IPS DF 6.9 (cell line): ENCODE results near the gene PACS2.
"Not testable (repeated sequence)": the region's sequence is repeated elsewhere in the genome, so short reads cannot be mapped to it uniquely, and the experiment has no call there.

ENCODE experiments used
- DNase-seq: peaks from one replicate; pipeline ENCODE4 v3.0.0-alpha.2; 2013; ENCODE audit warnings: low read depth, low spot score
- H3K27ac ChIP-seq: one replicate; pipeline ENCODE4 v1.5.1; 2013; ENCODE audit warnings: low read length, control low read depth
- H3K27me3 ChIP-seq: 2 replicates; pipeline ENCODE4 v1.6.1; 2013; ENCODE audit warnings: mild to moderate bottlenecking, low read length; ENCODE audit not compliant: control insufficient read depth, insufficient read depth
- H3K36me3 ChIP-seq: 2 replicates; pipeline ENCODE4 v1.6.1; 2013; ENCODE audit warnings: low read length; ENCODE audit not compliant: control insufficient read depth, insufficient read depth
- H3K4me1 ChIP-seq: 2 replicates; pipeline ENCODE4 v1.6.1; 2013; ENCODE audit warnings: low read length; ENCODE audit not compliant: control insufficient read depth, insufficient read depth
- H3K4me3 ChIP-seq: 2 replicates; pipeline ENCODE4 v1.5.1; 2013; ENCODE audit warnings: mild to moderate bottlenecking, low read length
- H3K9me3 ChIP-seq: 2 replicates; pipeline ENCODE4 v1.6.1; 2013; ENCODE audit warnings: low read length, inconsistent platforms; ENCODE audit not compliant: control insufficient read depth, insufficient read depth
- WGBS: extraction: QIAGEN DNeasy Blood & Tissue Kit; methylation state at CpG from one replicate; pipeline ENCODE4 v1.1.7; 2013; ENCODE audit warnings: mixed read lengths, missing lambda C conversion rate; ENCODE audit not compliant: insufficient read length, insufficient coverage; 5-methylcytosine and 5-hydroxymethylcytosine counted together

PACS2 gene

GRCh38 chr14:105287249-105288102, 27.1 kb upstream of the PACS2 start:
- Histone ChIP-seq H3K27ac (no peak overlapping the region), H3K4me3 (no peak overlapping the region), H3K9me3 (no peaks in the 10 kb centered on the region), H3K27me3 (no peaks in the 10 kb centered on the region), H3K4me1 (peaks cover 2% of the 10 kb centered on the region; the same call in 1 of the 2 replicates), H3K36me3 (no peaks in the 10 kb centered on the region)
- WGBS = no CpG with 5 or more reads among the region's 24 CpGs
- DNase-seq = no peak

- not testable (repeated sequence) for H3K36me3 ChIP-seq, H3K9me3 ChIP-seq, H3K4me1 ChIP-seq, H3K27ac ChIP-seq, H3K27me3 ChIP-seq, DNase-seq, H3K4me3 ChIP-seq
- WGBS = no CpG with 5 or more reads among the region's 6 CpGs
Measured at GRCh38 chr14:105288936-105289335, 25.6 kb upstream of the PACS2 start.

DNA sequence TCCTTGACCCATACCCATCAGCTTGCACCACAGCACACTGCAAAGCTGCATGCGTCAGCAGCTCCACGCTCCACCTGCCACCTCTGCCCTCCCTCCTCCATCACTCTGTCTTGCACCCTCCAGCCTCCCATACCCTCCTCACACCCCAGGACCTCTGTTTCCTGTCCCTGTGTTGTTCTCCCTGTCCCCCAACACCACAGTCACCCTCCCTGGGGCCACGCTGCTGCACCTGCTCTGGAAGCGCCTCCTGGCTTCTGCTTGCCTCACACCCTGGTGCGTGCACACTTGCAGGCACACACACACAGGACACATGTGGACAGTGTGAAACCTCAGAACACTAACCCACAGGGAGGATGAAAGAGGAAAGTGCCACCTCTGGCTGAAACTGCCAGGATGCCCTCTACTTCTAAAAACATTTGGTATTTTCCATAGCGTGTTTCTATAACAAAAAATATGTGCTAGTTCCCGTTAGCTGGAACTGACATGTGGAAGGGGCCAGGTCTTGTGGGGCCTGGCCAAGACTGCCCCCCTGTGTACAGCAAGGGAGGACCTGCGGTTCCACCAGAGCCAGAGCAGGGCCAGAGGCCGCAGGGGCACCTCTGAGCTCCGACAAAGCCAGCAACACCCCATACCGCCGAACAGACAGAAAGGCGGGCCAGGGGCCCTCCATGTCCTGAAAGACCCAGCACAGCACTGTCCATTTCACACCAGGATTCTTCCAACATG, 23.8 kb upstream of the PACS2 start:
- Histone ChIP-seq H3K4me1 (no peaks in the 10 kb centered on the region), H3K27ac (no peak overlapping the region), H3K4me3 (no peak overlapping the region), H3K36me3 (no peaks in the 10 kb centered on the region), H3K27me3 (no peaks in the 10 kb centered on the region), H3K9me3 (no peaks in the 10 kb centered on the region; the same call in 1 of the 2 replicates)
- DNase-seq = no peak
- no CpG with 5 or more reads among the region's 13 CpGs for WGBS

DNA sequence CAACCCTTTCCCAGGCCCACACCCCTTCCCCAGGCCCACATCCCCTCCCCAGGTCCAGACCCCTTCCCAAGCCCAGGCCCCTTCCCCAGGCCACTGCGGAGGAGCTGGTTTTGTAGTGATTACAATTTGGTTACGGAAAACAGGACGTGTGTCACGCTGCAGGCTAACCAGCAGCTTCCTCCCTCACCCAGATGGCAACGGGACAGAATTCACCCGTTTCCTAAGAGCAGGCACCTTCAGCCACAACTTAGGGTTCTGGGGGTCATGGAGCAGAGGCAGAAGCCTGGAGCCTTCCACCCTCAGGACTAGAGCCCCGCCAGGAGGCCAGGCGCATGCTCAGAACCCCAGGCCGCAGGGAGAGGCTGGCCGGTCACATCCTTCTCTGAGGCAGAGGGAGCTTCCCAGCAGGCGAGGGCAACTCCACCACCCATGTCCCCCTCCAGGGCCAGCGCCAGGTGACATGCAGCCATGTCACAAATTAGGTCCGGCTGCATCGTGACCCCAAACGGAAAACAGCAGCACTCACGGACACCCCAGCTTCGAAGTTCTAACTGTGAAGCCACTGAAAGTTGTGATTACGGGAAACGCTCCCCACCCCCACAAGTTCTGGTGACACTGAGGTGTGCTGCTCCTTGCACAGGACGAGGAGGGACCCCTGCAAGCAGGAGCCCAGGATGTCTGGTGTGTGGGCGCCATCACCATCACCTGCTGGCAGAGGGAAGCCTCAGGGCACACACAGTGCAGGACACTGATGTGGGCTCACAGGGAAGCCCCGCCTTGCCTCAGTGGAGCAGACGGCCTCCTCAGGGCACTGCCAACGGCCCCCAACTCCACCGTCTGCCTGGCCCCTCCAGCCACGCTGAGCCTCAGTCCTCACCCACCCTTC, 21.5 kb upstream of the PACS2 start:
- no peak overlapping the region for H3K4me3 ChIP-seq
- no peak overlapping the region for H3K27ac ChIP-seq
- no peaks in the 10 kb centered on the region for H3K27me3 ChIP-seq
- H3K36me3 ChIP-seq = no peaks in the 10 kb centered on the region
- no peaks in the 10 kb centered on the region; the same call in 1 of the 2 replicates for H3K9me3 ChIP-seq
- DNase-seq = no peak
- no CpG with 5 or more reads among the region's 26 CpGs for WGBS
- H3K4me1 ChIP-seq = no peaks in the 10 kb centered on the region

- H3K4me3 ChIP-seq = no peak overlapping the region
Measured at GRCh38 chr14:105294142-105294597, 20.4 kb upstream of the PACS2 start.

GRCh38 chr14:105297311-105297710, 17.2 kb upstream of the PACS2 start:
- not testable (repeated sequence) for DNase-seq

More at GRCh38 chr14:105294142-105294597, 20.4 kb upstream of the PACS2 start:
- no peak for DNase-seq
- H3K36me3 ChIP-seq = no peaks in the 10 kb centered on the region
- WGBS = no CpG with 5 or more reads among the region's 15 CpGs
- no peaks in the 10 kb centered on the region for H3K27me3 ChIP-seq
- H3K27ac ChIP-seq = no peak overlapping the region
- no peaks in the 10 kb centered on the region for H3K4me1 ChIP-seq
- H3K9me3 ChIP-seq = no peaks in the 10 kb centered on the region; the same call in 1 of the 2 replicates

GRCh38 chr14:105299654-105300541, 14.7 kb upstream of the PACS2 start:
- Histone ChIP-seq H3K36me3 (no peaks in the 10 kb centered on the region), H3K27ac (no peak overlapping the region), H3K27me3 (no peaks in the 10 kb centered on the region; the same call in 1 of the 2 replicates), H3K4me3 (peak overlapping the region; percentile 83), H3K9me3 (no peaks in the 10 kb centered on the region), H3K4me1 (no peaks in the 10 kb centered on the region)
- no CpG with 5 or more reads among the region's 54 CpGs for WGBS
- no peak for DNase-seq

More at GRCh38 chr14:105297311-105297710, 17.2 kb upstream of the PACS2 start:
- H3K27ac ChIP-seq, H3K27me3 ChIP-seq, H3K4me3 ChIP-seq, H3K9me3 ChIP-seq, H3K36me3 ChIP-seq, H3K4me1 ChIP-seq: not testable (repeated sequence)
- no CpG with 5 or more reads among the region's 11 CpGs for WGBS

DNA sequence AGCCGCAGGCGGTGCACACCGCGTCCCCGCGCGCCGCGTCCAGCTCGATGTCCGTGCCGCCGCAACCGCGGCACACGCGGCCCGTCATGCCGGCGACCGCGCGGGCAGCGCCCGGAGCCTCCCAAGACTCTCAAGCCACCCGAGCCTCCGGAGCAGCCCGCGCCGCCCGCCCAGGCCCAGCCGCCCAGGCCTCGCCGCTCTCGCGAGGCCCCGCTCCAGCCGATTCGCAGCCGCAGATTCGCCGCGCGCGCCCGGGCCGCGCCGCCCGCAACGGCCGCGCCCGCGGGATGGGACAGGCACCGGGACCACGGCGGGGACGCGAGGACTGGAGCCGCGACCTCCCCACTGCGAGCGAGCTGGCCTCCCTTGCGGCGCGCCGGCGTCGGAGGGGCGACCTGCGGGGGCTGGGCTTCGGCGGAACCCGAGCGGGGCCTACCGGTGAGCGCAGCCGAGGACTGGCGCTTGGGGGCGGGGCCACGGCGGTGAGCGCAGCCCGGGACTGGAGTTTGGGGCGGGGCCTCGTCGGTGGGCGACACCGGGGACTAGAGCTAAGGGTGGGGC, 13.9 kb upstream of the PACS2 start, which contains the start of gene BRF1:
Gene BRF1 (minus strand): TSS at position 460 of the 561 bp plus-strand sequence. CDS start 372 bp downstream, at position 88.
- H3K36me3 ChIP-seq = no peaks in the 10 kb centered on the region
- no peak within 1 kb of the TSS for H3K27ac ChIP-seq
- H3K27me3 ChIP-seq = no peaks in the 10 kb centered on the region; the same call in 1 of the 2 replicates
- no peaks in the 10 kb centered on the region for H3K9me3 ChIP-seq
- DNase-seq = peak; percentile 77
- H3K4me1 ChIP-seq = no peaks in the 10 kb centered on the region
- WGBS = no CpG with 5 or more reads among the region's 90 CpGs
- H3K4me3 ChIP-seq = peak within 1 kb of the TSS; percentile 83
